HepG2 (cell line): Measurements from ENCODE around the gene CARMIL3. TPM values are rescaled to one million over a fixed set of nuclear protein-coding genes. Genes with fewer than 3 reads are reported as not detected.

Source experiments
- ARID4A ChIP-seq: sonication (generic); formaldehyde crosslinking; IDR thresholded peaks from 2 replicates; pipeline ENCODE4 v1.5.0; 2020; ENCODE audit warnings: mild to moderate bottlenecking, missing genetic modification reagents, borderline replicate concordance
- CSRNP1 ChIP-seq: sonication (generic); formaldehyde crosslinking; IDR thresholded peaks from 2 replicates; pipeline ENCODE4 v1.8.1; 2023; ENCODE audit warnings: mild to moderate bottlenecking, missing genetic modification reagents
- FOXA1 ChIP-seq, 2 experiments: fragments of 450-650 bp in 1 of 2; sonication (generic) in 1 of 2; formaldehyde crosslinking in 1 of 2; IDR thresholded peaks; 2 replicates each; pipeline versions ENCODE4 v1.4.0 to v1.6.1; 2016 to 2020; ENCODE audit warnings: missing genetic modification reagents in 1 of 2
- FUBP1 ChIP-seq: sonication (generic); formaldehyde crosslinking; IDR thresholded peaks from 2 replicates; pipeline ENCODE4 v1.5.1; 2020; ENCODE audit warnings: missing genetic modification reagents, mild to moderate bottlenecking, borderline replicate concordance
- GPBP1L1 ChIP-seq: sonication (generic); formaldehyde crosslinking; IDR thresholded peaks from 2 replicates; pipeline ENCODE4 v1.5.0; 2020; ENCODE audit warnings: mild to moderate bottlenecking, missing genetic modification reagents
- GRHL1 ChIP-seq: sonication (generic); formaldehyde crosslinking; conservative IDR thresholded peaks from 2 replicates; pipeline ENCODE4 v1.8.0; 2022; ENCODE audit warnings: missing genetic modification reagents
- HMGA1 ChIP-seq: sonication (generic); formaldehyde crosslinking; conservative IDR thresholded peaks from 2 replicates; pipeline ENCODE4 v1.4.0; 2020; ENCODE audit warnings: missing genetic modification reagents
- HNF4A ChIP-seq: sonication (generic); formaldehyde crosslinking; IDR thresholded peaks from 2 replicates; pipeline ENCODE4 v1.4.0; 2020; ENCODE audit warnings: missing genetic modification reagents
- NFKB2 ChIP-seq: sonication (generic); formaldehyde crosslinking; IDR thresholded peaks from 2 replicates; pipeline ENCODE4 v1.4.0; 2020; ENCODE audit warnings: missing genetic modification reagents, borderline replicate concordance
- NFYC ChIP-seq: IDR thresholded peaks from 2 replicates; pipeline ENCODE4 v1.6.1; 2016; ENCODE audit warnings: missing genetic modification reagents, missing compliant biosample characterization
- RBFOX2 ChIP-seq: fragments of 200-400 bp; formaldehyde crosslinking; IDR thresholded peaks from 2 replicates; pipeline ENCODE4 v1.6.1; 2017; ENCODE audit warnings: low read depth, mild to moderate bottlenecking, low read length
- REL ChIP-seq: sonication (generic); formaldehyde crosslinking; conservative IDR thresholded peaks from 2 replicates; pipeline ENCODE4 v1.8.0; 2022; ENCODE audit warnings: mild to moderate bottlenecking, missing genetic modification reagents, moderate library complexity
- SP1 ChIP-seq, 2 experiments: fragments of 450-650 bp in 1 of 2; sonication (generic) in 1 of 2; formaldehyde crosslinking in 1 of 2; IDR thresholded peaks; 2 replicates each; pipeline versions ENCODE4 v1.4.0 to v1.6.1; 2016 to 2020; ENCODE audit warnings: missing genetic modification reagents in 1 of 2
- ZEB1 ChIP-seq: IDR thresholded peaks from 2 replicates; pipeline ENCODE4 v1.6.1; 2012; ENCODE audit warnings: mild to moderate bottlenecking, low read depth, inconsistent platforms; ENCODE audit not compliant: insufficient replicate concordance
- ZNF224 ChIP-seq: sonication (generic); formaldehyde crosslinking; IDR thresholded peaks from 2 replicates; pipeline ENCODE4 v1.5.0; 2020; ENCODE audit warnings: mild to moderate bottlenecking, missing genetic modification reagents
- ZNF282 ChIP-seq: fragments of 450-650 bp; IDR thresholded peaks from 2 replicates; pipeline ENCODE4 v1.6.1; 2018; ENCODE audit not compliant: partially characterized antibody
- polyA plus RNA-seq, 8 experiments: library from polyadenylated mRNA; depleted of rRNA in 3 of 8; stranded (reverse) in 7 of 8; unstranded in 1 of 8; fragments of >200 nt; fragmentation: Illumina TruSeq in 4 of 8; extraction: Trizol in 4 of 8; gene quantifications; 2 replicates each; pipeline versions ENCODE4 v1.2.1 to v1.2.3, GENCODE V29; 2011 to 2016; ENCODE audit warnings: low read depth in 4 of 8, missing spikeins in 1 of 8, mixed read lengths in 1 of 8; ENCODE audit not compliant: insufficient read depth in 1 of 8
- total RNA-seq, 5 experiments: library from RNA; depleted of rRNA; stranded (reverse); fragments of >200 nt; fragmentation: Illumina TruSeq; extraction: Trizol; gene quantifications; 2 replicates each; pipeline ENCODE4 v1.2.3, GENCODE V29; 2016; ENCODE audit warnings: low read depth in 1 of 5

The CARMIL3 gene
- total and polyA plus RNA-seq, 2 of the 13 experiments (the other 11 are each of a cell fraction or from before 2014, with no cell fraction given), result 0.27 to 0.55 TPM

- no peak for TF ChIP-seq GRHL1 (CRISPR knock-in tag)
- TF ChIP-seq ZNF224 (CRISPR knock-in tag), result no peak
- TF ChIP-seq RBFOX2, result peak; percentile 86
- no peak for TF ChIP-seq FOXA1 (IDR thresholded peaks at IDR 0.05)
- TF ChIP-seq FOXA1 (CRISPR knock-in tag; IDR thresholded peaks at IDR 0.05), result 0 out of 2 replicates have a peak, but pooled peaks have one; percentile 14
- no peak for TF ChIP-seq SP1 (IDR thresholded peaks at IDR 0.05)
- peak; percentile 87 for TF ChIP-seq SP1 (CRISPR knock-in tag; IDR thresholded peaks at IDR 0.05)
- TF ChIP-seq CSRNP1 (CRISPR knock-in tag), result peak; percentile 40; the same call in 1 of the 2 replicates
- TF ChIP-seq REL, result peak; percentile 90
- no peak for TF ChIP-seq HMGA1 (CRISPR knock-in tag)
- no peak for TF ChIP-seq GPBP1L1 (CRISPR knock-in tag)
- TF ChIP-seq NFKB2 (CRISPR knock-in tag), result peak; percentile 91
- no peak for TF ChIP-seq ZNF282
- TF ChIP-seq ZEB1, result no peak
- 0 out of 2 replicates have a peak, but pooled peaks have one; percentile 19 for TF ChIP-seq HNF4A (CRISPR knock-in tag)
- TF ChIP-seq FUBP1 (CRISPR knock-in tag), result 0 out of 2 replicates have a peak, but pooled peaks have one; percentile 0
- peak; percentile 74 for TF ChIP-seq ARID4A (CRISPR knock-in tag)
- TF ChIP-seq NFYC (CRISPR knock-in tag), result no peak; the same call in 1 of the 2 replicates
Measured at GRCh38 chr14:24051789-24052655, at the start of gene CARMIL3 (continued).
